HCT116 (cell line): ENCODE measurements around the gene NR2E1. TPM values are rescaled to one million over a fixed set of nuclear protein-coding genes. Genes with fewer than 3 reads are reported as not detected.

Experiments used
- ATAC-seq: fragments of 200-7000 bp; cut with Tn5 transposase; 2 replicates; pipeline ENCODE4 v1.9.1; 2020; ENCODE audit warnings: mild to moderate bottlenecking, moderate library complexity
- BruUV-seq: library from RNA; stranded (reverse); fragments of 400-500 nt; replicated peaks from 2 replicates; lab custom pipeline; 2021; lab: Mats Ljungman, UMichigan
- CTCF ChIA-PET: fragments of 300-600 bp; sonication (Branson Sonifier 250); formaldehyde crosslinking; loops from one replicate; lab custom pipeline; 2021; ENCODE audit warnings: antibody characterized with exemption; lab: Charles Lee
- POLR2A ChIA-PET: fragments of 300-600, 350-600 bp; sonication (Branson Sonifier 250); formaldehyde crosslinking; loops from one replicate; lab custom pipeline; 2021; ENCODE audit warnings: antibody characterized with exemption; lab: Charles Lee
- RAD21 ChIA-PET, 2 experiments: fragments of 300-600 bp; sonication (Branson Sonifier 250); formaldehyde crosslinking; loops; one replicate each; lab custom pipeline; 2023; ENCODE audit warnings: low total read pairs in 2 of 2; ENCODE audit not compliant: uncharacterized antibody in 2 of 2, unreplicated experiment in 2 of 2, low non-redundant PET in 1 of 2; lab: Charles Lee
- DNase-seq: peaks from one replicate; pipeline ENCODE4 v3.0.0-alpha.2; 2010; ENCODE audit warnings: low read depth, low spot score
- H2AFZ ChIP-seq: fragments of 200-600 bp; shearing (Covaris generic), sonication (generic); 2 replicates; pipeline ENCODE4 v1.6.1; 2017; ENCODE audit warnings: low read depth, mixed run types, mixed read lengths, antibody characterized with exemption, low read length; ENCODE audit not compliant: poor library complexity, severe bottlenecking
- H3K27ac ChIP-seq: 2 replicates; pipeline ENCODE4 v1.5.1; 2012; ENCODE audit warnings: low read depth, low read length
- H3K27me3 ChIP-seq: fragments of 200-600 bp; sonication (generic); 2 replicates; pipeline ENCODE4 v1.6.1; 2016; ENCODE audit warnings: mixed run types, low read length, mixed read lengths; ENCODE audit not compliant: insufficient read depth
- H3K36me3 ChIP-seq, 2 experiments: fragments of 200-500 bp in 1 of 2; fragments of 200-600 bp in 1 of 2; sonication (Bioruptor generic) in 1 of 2; sonication (generic) in 1 of 2; 2 replicates each; pipeline versions ENCODE4 v1.5.1 to v1.6.1; 2014 to 2016; ENCODE audit warnings: low read length in 2 of 2, inconsistent platforms in 1 of 2, mixed read lengths in 1 of 2, mixed run types in 1 of 2; ENCODE audit not compliant: insufficient read depth in 2 of 2, control insufficient read depth in 1 of 2
- H3K4me1 ChIP-seq, 2 experiments: fragments of 200-600 bp in 1 of 2; sonication (generic) in 1 of 2; 2 replicates each; pipeline versions ENCODE4 v1.5.1 to v1.6.1; 2012 to 2017; ENCODE audit warnings: low read length in 2 of 2, inconsistent platforms in 1 of 2, mild to moderate bottlenecking in 1 of 2, mixed read lengths in 1 of 2, mixed run types in 1 of 2, moderate library complexity in 1 of 2; ENCODE audit not compliant: insufficient read depth in 2 of 2, control insufficient read depth in 1 of 2
- H3K4me2 ChIP-seq: fragments of 200-600 bp; sonication (generic); 2 replicates; pipeline ENCODE4 v1.6.1; 2017; ENCODE audit warnings: mixed run types, low read length, mixed read lengths
- H3K4me3 ChIP-seq, 2 experiments: fragments of 200-600 bp in 1 of 2; sonication (generic) in 1 of 2; replicated peaks in 1 of 2; 2 replicates each; pipeline ENCODE4 v1.5.1; 2011 to 2016; ENCODE audit warnings: low read length in 2 of 2, control low read depth in 1 of 2, low read depth in 1 of 2, mild to moderate bottlenecking in 1 of 2, mixed read lengths in 1 of 2, mixed run types in 1 of 2
- H3K79me2 ChIP-seq: fragments of 200-600 bp; sonication (generic); 2 replicates; pipeline ENCODE4 v1.6.1; 2017; ENCODE audit warnings: mild to moderate bottlenecking, mixed run types, low read length, moderate library complexity, mixed read lengths; ENCODE audit not compliant: insufficient read depth
- H3K9ac ChIP-seq: fragments of 200-600 bp; sonication (generic); 2 replicates; pipeline ENCODE4 v1.6.1; 2016; ENCODE audit warnings: low read length, mixed read lengths
- H3K9me2 ChIP-seq: fragments of 200-600 bp; sonication (generic), shearing (Covaris generic); 2 replicates; pipeline ENCODE4 v1.6.1; 2017; ENCODE audit warnings: mixed run types, mild to moderate bottlenecking, moderate library complexity; ENCODE audit not compliant: insufficient read depth
- H3K9me3 ChIP-seq, 2 experiments: fragments of 200-500 bp in 1 of 2; fragments of 200-600 bp in 1 of 2; sonication (Bioruptor generic) in 1 of 2; sonication (generic) in 1 of 2; 2 replicates each; pipeline ENCODE4 v1.6.1; 2014 to 2017; ENCODE audit warnings: low read length in 2 of 2, mixed read lengths in 2 of 2, inconsistent platforms in 1 of 2, low read depth in 1 of 2, mild to moderate bottlenecking in 1 of 2, mixed run types in 1 of 2, moderate library complexity in 1 of 2; ENCODE audit not compliant: control insufficient read depth in 1 of 2, insufficient read depth in 1 of 2
- H4K20me1 ChIP-seq: fragments of 200-600 bp; sonication (generic), shearing (Covaris generic); 2 replicates; pipeline ENCODE4 v1.6.1; 2017; ENCODE audit warnings: mixed run types, mild to moderate bottlenecking, moderate library complexity; ENCODE audit not compliant: insufficient read depth
- CTCF ChIP-seq, 3 experiments: fragments of 200-600 bp in 1 of 3; sonication (generic) in 1 of 3; IDR thresholded peaks in 2 of 3; conservative IDR thresholded peaks in 1 of 3; 2 replicates each; pipeline ENCODE4 v1.5.1; 2012 to 2017; ENCODE audit warnings: low read depth in 2 of 3, low read length in 2 of 3, antibody characterized with exemption in 1 of 3, borderline replicate concordance in 1 of 3, control low read depth in 1 of 3, mild to moderate bottlenecking in 1 of 3, mixed read lengths in 1 of 3, mixed run types in 1 of 3, moderate library complexity in 1 of 3; ENCODE audit not compliant: insufficient read depth in 1 of 3
- EZH2phosphoT487 ChIP-seq: fragments of 200-600 bp; IDR thresholded peaks from 2 replicates; pipeline ENCODE4 v1.6.1; 2018; ENCODE audit warnings: antibody characterized with exemption, borderline replicate concordance
- SIN3A ChIP-seq: IDR thresholded peaks from 2 replicates; pipeline ENCODE4 v1.6.1; 2012; ENCODE audit warnings: low read depth
- ZBTB33 ChIP-seq: IDR thresholded peaks from 2 replicates; pipeline ENCODE4 v1.6.1; 2011; ENCODE audit warnings: mild to moderate bottlenecking, low read length, moderate library complexity; ENCODE audit not compliant: insufficient replicate concordance; ENCODE audit errors: extremely low read depth
- intact Hi-C: fragments of 100-400 bp; cut with micrococcal nuclease; formaldehyde crosslinking; loops from 2 replicates; pipeline ENCODE4 v1.10.0; 2022
- total RNA-seq: library from RNA; stranded (reverse); gene quantifications from one replicate; pipeline ENCODE4 v1.2.1, GENCODE V29; 2021; ENCODE audit not compliant: unreplicated experiment

Gene NR2E1
- total RNA-seq, 1 experiment from 2014 or later: not detected

GRCh38 chr6:108145639-108146038 lies 20.2 kb upstream of the NR2E1 start:
- Histone ChIP-seq H2AFZ (no peak overlapping the region), H3K36me3 (no peaks in the 10 kb centered on the region), H3K9me2 (no peaks in the 10 kb centered on the region), H3K79me2 (no peaks in the 10 kb centered on the region), H3K4me2 (no peak overlapping the region), H3K9ac (no peak overlapping the region), H3K27ac (no peak overlapping the region), H3K27me3 (no peaks in the 10 kb centered on the region), H3K9me3 (no peaks in the 10 kb centered on the region), H3K4me3 (no peak overlapping the region), H4K20me1 (no peaks in the 10 kb centered on the region), H3K4me1 (no peaks in the 10 kb centered on the region)
- ChIA-PET RAD21 (no interaction called here), POLR2A (interaction anchor here (1.0 kb wide), 1 partner anchor 12 kb away, joined by 3 read pairs; no protein-coding TSS in a partner anchor), CTCF (interaction anchor here (1.2 kb wide), 1 partner anchor 8 kb away, joined by 3 read pairs; no protein-coding TSS in a partner anchor)
- no peak for DNase-seq
- ATAC-seq: no peak
- intact Hi-C loops: no loop called here
- no TSS peak for BruUV-seq
- TF ChIP-seq ZBTB33 (no peak), CTCF (IDR thresholded peaks at IDR 0.05 in 2 of 3, conservative IDR thresholded peaks at IDR 0.05 in 1 of 3; ENCODE audit: borderline replicate concordance in 1 of 3, insufficient read depth in 1 of 3, low read depth in 2 of 3, low read length in 2 of 3) (peak in 1 of 3 experiments; percentile 22; a peak in 1 of 6 replicates)

GRCh38 chr6:108152446-108152845 lies 13.4 kb upstream of the NR2E1 start:
- no peaks in the 10 kb centered on the region for H3K4me1 ChIP-seq
- ChIA-PET CTCF (no interaction called here), RAD21 (no interaction called here), POLR2A (no interaction called here)
- H3K9ac ChIP-seq: no peak overlapping the region
- H3K4me2 ChIP-seq: no peak overlapping the region
- no peak for DNase-seq
- H3K36me3 ChIP-seq: no peaks in the 10 kb centered on the region
- intact Hi-C loops: no loop called here
- H4K20me1 ChIP-seq: no peaks in the 10 kb centered on the region
- no peaks in the 10 kb centered on the region for H3K79me2 ChIP-seq
- no peak for ATAC-seq
- H3K27me3 ChIP-seq: no peaks in the 10 kb centered on the region
- TF ChIP-seq EZH2phosphoT487 (no peak), SIN3A (no peak)
- H3K27ac ChIP-seq: no peak overlapping the region
- no TSS peak for BruUV-seq
- no peaks in the 10 kb centered on the region for H3K9me2 ChIP-seq
- H3K4me3 ChIP-seq: no peak overlapping the region
- no peak overlapping the region for H2AFZ ChIP-seq
- H3K9me3 ChIP-seq: no peaks in the 10 kb centered on the region
